Stimulated activated CD8-positive, alpha-beta memory T cell treated with anti-CD3 and anti-CD28 coated beads, Interleukin-12 subunit alpha, Interleukin-12 subunit beta, amount 100 ng/mL, for 1 hour (primary cell): ENCODE results near the gene SDS.

ENCODE experiments used
- DNase-seq: peaks from one replicate; pipeline ENCODE4 v3.0.0-alpha.2; 2020; ENCODE audit warnings: low read depth

Gene SDS

DNA sequence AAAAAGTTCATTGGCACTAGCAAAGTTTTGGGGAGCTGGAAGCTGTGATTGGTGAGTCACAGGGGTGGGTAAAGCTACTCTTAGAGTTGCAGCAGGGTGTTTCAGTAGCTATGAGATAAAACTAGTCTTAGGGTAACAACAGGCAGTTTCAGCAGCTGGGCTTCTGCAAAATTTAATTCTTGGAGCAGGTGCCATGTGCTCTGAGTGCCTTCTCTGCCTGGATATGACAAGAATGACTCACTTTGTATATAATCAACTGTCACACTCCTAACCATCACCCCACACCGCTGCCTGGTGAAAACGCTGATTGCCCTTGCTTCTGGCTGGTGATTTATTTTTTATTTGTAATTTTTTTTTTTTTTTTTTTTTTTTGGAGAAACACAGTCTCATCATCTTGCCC lies 55.8 kb downstream of the SDS start:
- DNase-seq: no peak

DNA sequence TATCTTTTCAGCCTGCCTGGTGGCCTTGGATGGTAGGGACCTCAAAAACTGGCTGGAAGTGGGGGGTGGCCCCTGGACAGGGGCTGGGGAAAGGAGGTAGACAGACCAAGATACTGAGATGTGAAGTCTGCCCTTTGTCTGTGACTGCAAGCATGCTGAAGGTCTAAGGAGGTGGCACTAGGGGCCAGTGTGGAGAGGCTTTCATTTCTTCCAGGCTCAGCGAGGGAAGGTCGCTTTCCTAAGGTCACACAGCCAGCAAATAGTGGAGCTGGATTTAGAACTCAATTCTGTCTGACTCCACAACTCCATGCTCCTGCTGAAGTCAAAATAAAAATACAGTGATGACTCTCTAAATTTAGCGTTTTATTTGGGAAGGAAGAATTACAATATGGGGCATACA lies 56.6 kb downstream of the SDS start:
- DNase-seq: no peak

DNA sequence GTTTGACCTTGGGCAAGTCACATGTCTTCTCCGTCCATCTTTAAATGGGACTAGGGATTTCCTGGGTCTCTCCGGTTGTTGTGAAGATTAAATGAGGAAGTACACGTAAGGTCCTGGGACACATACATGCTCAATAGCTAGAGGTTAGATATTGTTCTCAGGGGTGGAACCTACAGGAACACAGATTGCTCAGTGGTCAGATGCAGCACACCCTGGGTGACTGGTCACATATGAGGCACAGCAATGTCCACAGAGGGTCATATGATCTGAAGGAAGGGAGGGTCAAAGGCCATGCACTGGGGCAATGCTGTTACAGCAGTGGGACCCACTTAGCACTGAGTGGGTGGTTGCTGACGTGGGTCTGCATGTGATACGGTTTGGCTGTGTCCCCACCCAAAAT lies 57.3 kb downstream of the SDS start:
- no peak for DNase-seq

DNA sequence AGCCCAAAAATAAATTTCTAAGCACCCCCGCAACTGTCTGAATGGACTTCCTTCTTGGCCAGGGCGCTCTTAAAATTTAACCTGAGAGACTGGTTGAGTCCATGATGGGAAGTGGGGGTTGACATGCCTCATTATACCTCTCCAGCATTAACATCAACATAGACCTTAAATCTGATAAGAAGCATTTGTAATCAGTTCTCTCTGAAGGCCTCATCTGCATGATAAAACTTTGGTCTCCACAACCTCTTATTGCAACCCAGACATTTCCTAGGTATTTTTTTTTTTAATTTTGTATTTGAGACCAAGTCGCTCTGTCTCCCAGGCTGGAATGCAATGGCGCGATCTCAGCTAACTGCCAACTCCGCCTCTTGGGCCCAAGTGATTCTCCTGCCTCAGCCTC lies 58.4 kb downstream of the SDS start:
- no peak for DNase-seq
